Measurements from ENCODE around the gene SHE. TPM values are rescaled to one million over a fixed set of nuclear protein-coding genes. Genes with fewer than 3 reads are reported as not detected.

Gene SHE
- total and polyA plus RNA-seq, 4 donors: 3.1 to 7.5 (median 4.7) TPM

DNA sequence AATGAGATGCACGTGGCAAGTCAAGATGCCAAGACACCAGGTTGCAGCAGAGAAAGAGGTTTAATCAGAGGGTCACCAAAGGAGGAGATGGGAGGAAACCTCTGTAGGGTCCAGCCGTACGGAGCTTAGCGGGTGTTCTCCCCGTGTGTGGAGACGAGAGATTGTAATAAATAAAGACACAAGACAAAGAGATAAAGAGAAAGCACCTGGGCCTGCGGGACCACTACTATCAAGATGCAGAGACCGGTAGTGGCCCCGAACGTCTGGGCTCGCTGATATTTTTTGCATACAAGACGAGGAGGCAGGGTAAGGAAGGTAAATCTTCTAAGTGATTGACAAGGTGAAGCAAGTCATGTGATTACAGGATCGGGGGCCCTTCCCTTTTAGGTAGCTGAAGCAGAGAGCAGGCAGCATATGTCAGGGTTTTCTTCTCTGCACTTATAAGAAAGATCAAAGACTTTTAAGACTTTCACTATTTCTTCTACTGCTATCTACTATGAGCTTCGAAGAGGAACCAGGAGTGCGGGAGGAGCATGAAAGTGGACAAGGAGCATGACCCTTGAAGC, 41.4 kb downstream of the SHE start:
- peaks cover 0 to 7% (median under 1%) of the 10 kb centered on the region in 4 donors for H3K4me1 ChIP-seq (ENCODE audit: control insufficient read depth in 4 of 4, insufficient read depth in 4 of 4, low read length in 3 of 4)
- H3K4me3 ChIP-seq (ENCODE audit: low read depth in 1 of 3, low read length in 3 of 3): no peak overlapping the region
- 77% methylated on average over 15 of the region's 15 CpGs for WGBS
- H3K9ac ChIP-seq (ENCODE audit: low read depth in 1 of 2, low read length in 2 of 2): no peak overlapping the region
- H3K36me3 ChIP-seq (ENCODE audit: control insufficient read depth in 4 of 4, insufficient read depth in 3 of 4, low read depth in 1 of 4, low read length in 3 of 4): peaks cover 18 to 60% (median 48%) of the 10 kb centered on the region in 4 donors
- no peak overlapping the region for H3K27ac ChIP-seq (ENCODE audit: low read depth in 1 of 2, low read length in 2 of 2)
- no peaks in the 10 kb centered on the region for H3K9me3 ChIP-seq (ENCODE audit: control insufficient read depth in 4 of 4, low read length in 3 of 4)
- no peak for DNase-seq (ENCODE audit: low spot score)
- H3K27me3 ChIP-seq (ENCODE audit: control insufficient read depth in 4 of 4, insufficient read depth in 4 of 4, low read length in 3 of 4): no peaks in the 10 kb centered on the region
- TF ChIP-seq RXRA (IDR thresholded peaks at IDR 0.05) (no peak), HNF4A (conservative IDR thresholded peaks at IDR 0.05) (no peak), SP1 (IDR thresholded peaks at IDR 0.05) (no peak), HNF4G (IDR thresholded peaks at IDR 0.05) (no peak)

DNA sequence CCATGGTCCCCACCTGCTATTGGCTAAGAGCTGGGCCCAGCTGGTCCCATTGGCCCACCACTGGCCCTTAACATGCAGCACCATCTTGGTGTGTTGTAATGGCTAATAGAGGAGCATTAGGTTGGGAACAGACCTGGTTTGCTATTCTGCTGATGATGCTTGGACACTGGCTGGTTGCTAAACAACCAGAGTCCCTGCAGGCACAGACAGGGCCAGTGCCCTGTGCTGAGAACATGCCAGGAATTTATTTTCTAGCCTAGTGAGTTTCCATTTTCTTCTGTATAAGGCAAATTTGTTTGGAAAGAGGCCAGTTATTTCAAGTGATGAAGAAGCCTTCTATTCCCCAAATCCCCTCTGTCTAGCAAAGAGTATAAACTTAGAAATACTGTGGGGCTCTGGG, 43.1 kb downstream of the SHE start:
- Histone ChIP-seq H3K27ac (ENCODE audit: low read depth in 1 of 2, low read length in 2 of 2) (no peak overlapping the region), H3K36me3 (ENCODE audit: control insufficient read depth in 4 of 4, insufficient read depth in 3 of 4, low read depth in 1 of 4, low read length in 3 of 4) (peaks cover 11 to 59% (median 50%) of the 10 kb centered on the region in 4 donors), H3K4me1 (ENCODE audit: control insufficient read depth in 4 of 4, insufficient read depth in 4 of 4, low read length in 3 of 4) (peaks cover 0 to 3% (median 0%) of the 10 kb centered on the region in 4 donors), H3K9me3 (ENCODE audit: control insufficient read depth in 4 of 4, low read length in 3 of 4) (no peaks in the 10 kb centered on the region), H3K27me3 (ENCODE audit: control insufficient read depth in 4 of 4, insufficient read depth in 4 of 4, low read length in 3 of 4) (no peaks in the 10 kb centered on the region), H3K4me3 (ENCODE audit: low read depth in 1 of 3, low read length in 3 of 3) (no peak overlapping the region), H3K9ac (ENCODE audit: low read depth in 1 of 2, low read length in 2 of 2) (no peak overlapping the region)
- no peak for DNase-seq (ENCODE audit: low spot score)
- TF ChIP-seq FOXA2 (IDR thresholded peaks at IDR 0.05) (no peak), YY1 (IDR thresholded peaks at IDR 0.05) (no peak), REST (IDR thresholded peaks at IDR 0.05) (no peak), EGR1 (IDR thresholded peaks at IDR 0.05; ENCODE audit: low read depth in 2 of 2) (no peak), RXRA (IDR thresholded peaks at IDR 0.05) (no peak), JUND (IDR thresholded peaks at IDR 0.05) (no peak), FOXA1 (IDR thresholded peaks at IDR 0.05) (no peak), RAD21 (IDR thresholded peaks at IDR 0.05) (no peak)
- TF ChIP-seq, protein P1, sequence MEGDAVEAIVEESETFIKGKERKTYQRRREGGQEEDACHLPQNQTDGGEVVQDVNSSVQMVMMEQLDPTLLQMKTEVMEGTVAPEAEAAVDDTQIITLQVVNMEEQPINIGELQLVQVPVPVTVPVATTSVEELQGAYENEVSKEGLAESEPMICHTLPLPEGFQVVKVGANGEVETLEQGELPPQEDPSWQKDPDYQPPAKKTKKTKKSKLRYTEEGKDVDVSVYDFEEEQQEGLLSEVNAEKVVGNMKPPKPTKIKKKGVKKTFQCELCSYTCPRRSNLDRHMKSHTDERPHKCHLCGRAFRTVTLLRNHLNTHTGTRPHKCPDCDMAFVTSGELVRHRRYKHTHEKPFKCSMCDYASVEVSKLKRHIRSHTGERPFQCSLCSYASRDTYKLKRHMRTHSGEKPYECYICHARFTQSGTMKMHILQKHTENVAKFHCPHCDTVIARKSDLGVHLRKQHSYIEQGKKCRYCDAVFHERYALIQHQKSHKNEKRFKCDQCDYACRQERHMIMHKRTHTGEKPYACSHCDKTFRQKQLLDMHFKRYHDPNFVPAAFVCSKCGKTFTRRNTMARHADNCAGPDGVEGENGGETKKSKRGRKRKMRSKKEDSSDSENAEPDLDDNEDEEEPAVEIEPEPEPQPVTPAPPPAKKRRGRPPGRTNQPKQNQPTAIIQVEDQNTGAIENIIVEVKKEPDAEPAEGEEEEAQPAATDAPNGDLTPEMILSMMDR (IDR thresholded peaks at IDR 0.05; ENCODE audit: low read depth, low read length, missing input control): no peak

- peak overlapping the region in 1 of 2 donors; percentile 59 for H3K27ac ChIP-seq (ENCODE audit: low read depth in 1 of 2, low read length in 2 of 2)
- peaks cover 8 to 66% (median 59%) of the 10 kb centered on the region in 4 donors for H3K36me3 ChIP-seq (ENCODE audit: control insufficient read depth in 4 of 4, insufficient read depth in 3 of 4, low read depth in 1 of 4, low read length in 3 of 4)
- H3K9me3 ChIP-seq (ENCODE audit: control insufficient read depth in 4 of 4, low read length in 3 of 4): no peaks in the 10 kb centered on the region
- DNase-seq (ENCODE audit: low spot score): no peak
- no peaks in the 10 kb centered on the region for H3K4me1 ChIP-seq (ENCODE audit: control insufficient read depth in 4 of 4, insufficient read depth in 4 of 4, low read length in 3 of 4)
- H3K27me3 ChIP-seq (ENCODE audit: control insufficient read depth in 4 of 4, insufficient read depth in 4 of 4, low read length in 3 of 4): no peaks in the 10 kb centered on the region
- WGBS: 95% methylated on average over 6 of the region's 6 CpGs
- no peak overlapping the region for H3K9ac ChIP-seq (ENCODE audit: low read depth in 1 of 2, low read length in 2 of 2)
- no peak overlapping the region for H3K4me3 ChIP-seq (ENCODE audit: low read depth in 1 of 3, low read length in 3 of 3)
- TF ChIP-seq RXRA (IDR thresholded peaks at IDR 0.05) (no peak), JUND (IDR thresholded peaks at IDR 0.05) (no peak), GABPA (IDR thresholded peaks at IDR 0.05 in 1 of 2, conservative IDR thresholded peaks at IDR 0.05 in 1 of 2) (no peak), YY1 (IDR thresholded peaks at IDR 0.05) (no peak), NR2F2 (IDR thresholded peaks at IDR 0.05) (no peak), FOXA2 (IDR thresholded peaks at IDR 0.05) (no peak), REST (IDR thresholded peaks at IDR 0.05) (no peak), FOXA1 (IDR thresholded peaks at IDR 0.05) (no peak), SP1 (IDR thresholded peaks at IDR 0.05) (no peak), TAF1 (conservative IDR thresholded peaks at IDR 0.05) (no peak), HNF4A (conservative IDR thresholded peaks at IDR 0.05) (no peak), HNF4G (IDR thresholded peaks at IDR 0.05) (no peak)
- TF ChIP-seq, protein P2, sequence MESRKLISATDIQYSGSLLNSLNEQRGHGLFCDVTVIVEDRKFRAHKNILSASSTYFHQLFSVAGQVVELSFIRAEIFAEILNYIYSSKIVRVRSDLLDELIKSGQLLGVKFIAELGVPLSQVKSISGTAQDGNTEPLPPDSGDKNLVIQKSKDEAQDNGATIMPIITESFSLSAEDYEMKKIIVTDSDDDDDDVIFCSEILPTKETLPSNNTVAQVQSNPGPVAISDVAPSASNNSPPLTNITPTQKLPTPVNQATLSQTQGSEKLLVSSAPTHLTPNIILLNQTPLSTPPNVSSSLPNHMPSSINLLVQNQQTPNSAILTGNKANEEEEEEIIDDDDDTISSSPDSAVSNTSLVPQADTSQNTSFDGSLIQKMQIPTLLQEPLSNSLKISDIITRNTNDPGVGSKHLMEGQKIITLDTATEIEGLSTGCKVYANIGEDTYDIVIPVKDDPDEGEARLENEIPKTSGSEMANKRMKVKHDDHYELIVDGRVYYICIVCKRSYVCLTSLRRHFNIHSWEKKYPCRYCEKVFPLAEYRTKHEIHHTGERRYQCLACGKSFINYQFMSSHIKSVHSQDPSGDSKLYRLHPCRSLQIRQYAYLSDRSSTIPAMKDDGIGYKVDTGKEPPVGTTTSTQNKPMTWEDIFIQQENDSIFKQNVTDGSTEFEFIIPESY (IDR thresholded peaks at IDR 0.05): no peak
Observed at GRCh38 chr1:154456631-154457030, 45.6 kb downstream of the SHE start.

Data from liver (tissue), 9 donors.